HepG2 (cell line): ENCODE results near the gene ENDOG. TPM values are rescaled to one million over a fixed set of nuclear protein-coding genes. Genes with fewer than 3 reads are reported as not detected.
A peak's percentile ranks its signal among the peaks of the same experiment; 100 is the strongest.

Experiments used
- DR1 ChIP-seq: sonication (generic); formaldehyde crosslinking; IDR thresholded peaks from 2 replicates; pipeline ENCODE4 v1.8.0; 2021; ENCODE audit warnings: mild to moderate bottlenecking, missing genetic modification reagents, inconsistent platforms
- FOXK2 ChIP-seq: fragments of 450-650 bp; IDR thresholded peaks from 2 replicates; pipeline ENCODE4 v1.6.1; 2016
- GZF1 ChIP-seq: sonication (generic); formaldehyde crosslinking; IDR thresholded peaks from 2 replicates; pipeline ENCODE4 v1.5.1; 2020; ENCODE audit warnings: mild to moderate bottlenecking, missing genetic modification reagents
- HMG20B ChIP-seq: conservative IDR thresholded peaks from 2 replicates; pipeline ENCODE4 v1.6.1; 2016; ENCODE audit warnings: missing genetic modification reagents, missing compliant biosample characterization
- HOXA5 ChIP-seq: sonication (generic); formaldehyde crosslinking; IDR thresholded peaks from 2 replicates; pipeline ENCODE4 v1.4.0; 2020; ENCODE audit warnings: missing genetic modification reagents
- KAT8 ChIP-seq: IDR thresholded peaks from 2 replicates; pipeline ENCODE4 v1.6.1; 2016; ENCODE audit warnings: missing genetic modification reagents, missing compliant biosample characterization
- MBD4 ChIP-seq: IDR thresholded peaks from 2 replicates; pipeline ENCODE4 v1.6.1; 2012; ENCODE audit warnings: low read length, inconsistent platforms, borderline replicate concordance
- MBNL3 ChIP-seq: fragments of 250-450 bp; sonication (Bioruptor Pico); conservative IDR thresholded peaks from 2 replicates; pipeline ENCODE4 v1.8.0; 2022; ENCODE audit warnings: mild to moderate bottlenecking, inconsistent platforms
- MED1 ChIP-seq: sonication (generic); formaldehyde crosslinking; IDR thresholded peaks from 2 replicates; pipeline ENCODE4 v1.4.0; 2020; ENCODE audit warnings: missing genetic modification reagents
- MED13 ChIP-seq: sonication (generic); formaldehyde crosslinking; IDR thresholded peaks from 2 replicates; pipeline ENCODE4 v1.5.0; 2020; ENCODE audit warnings: missing genetic modification reagents
- TBX2 ChIP-seq: sonication (generic); formaldehyde crosslinking; IDR thresholded peaks from 2 replicates; pipeline ENCODE4 v1.5.0; 2020; ENCODE audit warnings: missing genetic modification reagents, mild to moderate bottlenecking, borderline replicate concordance
- THYN1 ChIP-seq: sonication (generic); formaldehyde crosslinking; IDR thresholded peaks from 2 replicates; pipeline ENCODE4 v1.8.1; 2023; ENCODE audit warnings: low read depth, mild to moderate bottlenecking, moderate library complexity, missing genetic modification reagents, borderline replicate concordance
- TOPORS ChIP-seq: sonication (generic); formaldehyde crosslinking; IDR thresholded peaks from 2 replicates; pipeline ENCODE4 v1.8.0; 2023; ENCODE audit warnings: mild to moderate bottlenecking, missing genetic modification reagents
- ZNF251 ChIP-seq: sonication (generic); formaldehyde crosslinking; IDR thresholded peaks from 2 replicates; pipeline ENCODE4 v1.9.0; 2021; ENCODE audit warnings: mild to moderate bottlenecking, missing genetic modification reagents
- ZNF274 ChIP-seq: sonication (generic); formaldehyde crosslinking; IDR thresholded peaks from 2 replicates; pipeline ENCODE4 v1.5.1; 2020; ENCODE audit warnings: mild to moderate bottlenecking, missing genetic modification reagents
- ZNF335 ChIP-seq: sonication (generic); formaldehyde crosslinking; IDR thresholded peaks from 2 replicates; pipeline ENCODE4 v1.4.0; 2020; ENCODE audit warnings: missing genetic modification reagents
- ZNF354B ChIP-seq: sonication (generic); formaldehyde crosslinking; IDR thresholded peaks from 2 replicates; pipeline ENCODE4 v1.8.0; 2022; ENCODE audit warnings: mild to moderate bottlenecking, missing genetic modification reagents
- ZNF510 ChIP-seq: sonication (generic); formaldehyde crosslinking; IDR thresholded peaks from 2 replicates; pipeline ENCODE4 v1.4.0; 2020; ENCODE audit warnings: low read depth, mild to moderate bottlenecking, missing genetic modification reagents
- ZNF564 ChIP-seq: sonication (generic); formaldehyde crosslinking; IDR thresholded peaks from 2 replicates; pipeline ENCODE4 v1.8.1; 2023; ENCODE audit warnings: mild to moderate bottlenecking, missing genetic modification reagents
- ZNF567 ChIP-seq: sonication (generic); formaldehyde crosslinking; IDR thresholded peaks from 2 replicates; pipeline ENCODE4 v1.8.1; 2023; ENCODE audit warnings: mild to moderate bottlenecking, missing genetic modification reagents, borderline replicate concordance
- ZNF629 ChIP-seq: sonication (generic); formaldehyde crosslinking; conservative IDR thresholded peaks from 2 replicates; pipeline ENCODE4 v1.5.0; 2020; ENCODE audit warnings: missing genetic modification reagents
- ZNF790 ChIP-seq: sonication (generic); formaldehyde crosslinking; IDR thresholded peaks from 2 replicates; pipeline ENCODE4 v1.8.0; 2022; ENCODE audit warnings: missing genetic modification reagents, mild to moderate bottlenecking, borderline replicate concordance
- polyA plus RNA-seq, 8 experiments: library from polyadenylated mRNA; depleted of rRNA in 3 of 8; stranded (reverse) in 7 of 8; unstranded in 1 of 8; fragments of >200 nt; fragmentation: Illumina TruSeq in 4 of 8; extraction: Trizol in 4 of 8; gene quantifications; 2 replicates each; pipeline versions ENCODE4 v1.2.1 to v1.2.3, GENCODE V29; 2011 to 2016; ENCODE audit warnings: low read depth in 4 of 8, missing spikeins in 1 of 8, mixed read lengths in 1 of 8; ENCODE audit not compliant: insufficient read depth in 1 of 8
- total RNA-seq, 5 experiments: library from RNA; depleted of rRNA; stranded (reverse); fragments of >200 nt; fragmentation: Illumina TruSeq; extraction: Trizol; gene quantifications; 2 replicates each; pipeline ENCODE4 v1.2.3, GENCODE V29; 2016; ENCODE audit warnings: low read depth in 1 of 5
- TF ChIP-seq, protein P1 (sequence below): sonication (generic); formaldehyde crosslinking; IDR thresholded peaks from 2 replicates; pipeline ENCODE4 v1.4.0; 2020; ENCODE audit warnings: missing genetic modification reagents, borderline replicate concordance
- TF ChIP-seq, protein P2 (sequence below): sonication (generic); formaldehyde crosslinking; IDR thresholded peaks from 2 replicates; pipeline ENCODE4 v1.8.0; 2022; ENCODE audit warnings: mild to moderate bottlenecking, missing genetic modification reagents
- TF ChIP-seq, protein P3 (sequence below): sonication (generic); formaldehyde crosslinking; IDR thresholded peaks from 2 replicates; pipeline ENCODE4 v1.8.1; 2022; ENCODE audit warnings: mild to moderate bottlenecking, missing genetic modification reagents

The ENDOG gene
- total and polyA plus RNA-seq, 2 of the 13 experiments (the other 11 are each of a cell fraction or from before 2014, with no cell fraction given), result 26.3 to 28.8 TPM

DNA sequence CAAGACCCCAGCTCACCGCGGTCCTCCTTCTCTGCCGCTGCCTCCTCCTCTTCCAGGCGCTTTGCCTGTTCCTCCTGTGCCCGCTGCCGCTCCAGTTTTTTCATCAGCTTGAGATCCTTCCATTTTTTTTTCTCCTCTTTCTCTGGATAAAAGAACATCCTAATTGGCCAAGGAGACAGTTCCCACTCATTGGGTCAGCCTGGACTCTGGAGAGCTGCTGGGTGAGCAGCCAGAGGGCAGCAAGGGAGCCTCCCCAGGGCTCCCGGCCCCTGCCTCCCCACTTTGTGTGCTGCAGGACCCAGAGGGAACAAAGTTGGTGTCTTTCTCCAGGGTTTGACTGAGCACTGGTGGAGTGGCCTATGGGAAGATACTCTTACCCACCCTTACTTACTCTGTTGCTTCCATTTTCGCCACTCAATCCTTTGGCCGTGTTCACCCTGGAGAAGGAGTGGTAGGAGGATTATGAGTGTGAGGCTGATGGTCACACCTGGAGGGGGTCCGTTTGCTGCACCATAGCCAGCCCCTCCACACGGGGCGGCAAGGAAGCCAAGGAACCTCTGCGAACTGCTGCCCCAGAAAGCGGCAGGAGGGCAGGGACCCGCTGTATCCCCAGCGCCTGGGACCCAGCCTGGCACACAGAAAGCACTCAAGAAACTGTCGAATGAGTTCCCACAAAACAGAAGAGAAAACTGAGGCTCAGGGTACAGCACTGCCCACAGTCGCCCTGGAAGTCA, 10.6 kb downstream of the ENDOG start (continued):
- TF ChIP-seq HOXA5 (CRISPR knock-in tag), result no peak
- TF ChIP-seq, protein P1, sequence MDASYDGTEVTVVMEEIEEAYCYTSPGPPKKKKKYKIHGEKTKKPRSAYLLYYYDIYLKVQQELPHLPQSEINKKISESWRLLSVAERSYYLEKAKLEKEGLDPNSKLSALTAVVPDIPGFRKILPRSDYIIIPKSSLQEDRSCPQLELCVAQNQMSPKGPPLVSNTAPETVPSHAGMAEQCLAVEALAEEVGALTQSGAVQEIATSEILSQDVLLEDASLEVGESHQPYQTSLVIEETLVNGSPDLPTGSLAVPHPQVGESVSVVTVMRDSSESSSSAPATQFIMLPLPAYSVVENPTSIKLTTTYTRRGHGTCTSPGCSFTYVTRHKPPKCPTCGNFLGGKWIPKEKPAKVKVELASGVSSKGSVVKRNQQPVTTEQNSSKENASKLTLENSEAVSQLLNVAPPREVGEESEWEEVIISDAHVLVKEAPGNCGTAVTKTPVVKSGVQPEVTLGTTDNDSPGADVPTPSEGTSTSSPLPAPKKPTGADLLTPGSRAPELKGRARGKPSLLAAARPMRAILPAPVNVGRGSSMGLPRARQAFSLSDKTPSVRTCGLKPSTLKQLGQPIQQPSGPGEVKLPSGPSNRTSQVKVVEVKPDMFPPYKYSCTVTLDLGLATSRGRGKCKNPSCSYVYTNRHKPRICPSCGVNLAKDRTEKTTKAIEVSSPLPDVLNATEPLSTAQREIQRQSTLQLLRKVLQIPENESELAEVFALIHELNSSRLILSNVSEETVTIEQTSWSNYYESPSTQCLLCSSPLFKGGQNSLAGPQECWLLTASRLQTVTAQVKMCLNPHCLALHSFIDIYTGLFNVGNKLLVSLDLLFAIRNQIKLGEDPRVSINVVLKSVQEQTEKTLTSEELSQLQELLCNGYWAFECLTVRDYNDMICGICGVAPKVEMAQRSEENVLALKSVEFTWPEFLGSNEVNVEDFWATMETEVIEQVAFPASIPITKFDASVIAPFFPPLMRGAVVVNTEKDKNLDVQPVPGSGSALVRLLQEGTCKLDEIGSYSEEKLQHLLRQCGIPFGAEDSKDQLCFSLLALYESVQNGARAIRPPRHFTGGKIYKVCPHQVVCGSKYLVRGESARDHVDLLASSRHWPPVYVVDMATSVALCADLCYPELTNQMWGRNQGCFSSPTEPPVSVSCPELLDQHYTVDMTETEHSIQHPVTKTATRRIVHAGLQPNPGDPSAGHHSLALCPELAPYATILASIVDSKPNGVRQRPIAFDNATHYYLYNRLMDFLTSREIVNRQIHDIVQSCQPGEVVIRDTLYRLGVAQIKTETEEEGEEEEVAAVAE (CRISPR knock-in tag), result no peak
- TF ChIP-seq ZNF274 (CRISPR knock-in tag), result no peak
- no peak for TF ChIP-seq TBX2
- 0 out of 2 replicates have a peak, but pooled peaks have one; percentile 17 for TF ChIP-seq ZNF567 (CRISPR knock-in tag)
- no peak for TF ChIP-seq THYN1 (CRISPR knock-in tag)
- TF ChIP-seq, protein P2, sequence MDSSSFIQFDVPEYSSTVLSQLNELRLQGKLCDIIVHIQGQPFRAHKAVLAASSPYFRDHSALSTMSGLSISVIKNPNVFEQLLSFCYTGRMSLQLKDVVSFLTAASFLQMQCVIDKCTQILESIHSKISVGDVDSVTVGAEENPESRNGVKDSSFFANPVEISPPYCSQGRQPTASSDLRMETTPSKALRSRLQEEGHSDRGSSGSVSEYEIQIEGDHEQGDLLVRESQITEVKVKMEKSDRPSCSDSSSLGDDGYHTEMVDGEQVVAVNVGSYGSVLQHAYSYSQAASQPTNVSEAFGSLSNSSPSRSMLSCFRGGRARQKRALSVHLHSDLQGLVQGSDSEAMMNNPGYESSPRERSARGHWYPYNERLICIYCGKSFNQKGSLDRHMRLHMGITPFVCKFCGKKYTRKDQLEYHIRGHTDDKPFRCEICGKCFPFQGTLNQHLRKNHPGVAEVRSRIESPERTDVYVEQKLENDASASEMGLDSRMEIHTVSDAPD (CRISPR knock-in tag), result 0 out of 2 replicates have a peak, but pooled peaks have one; percentile 40
- TF ChIP-seq MBNL3 (CRISPR knock-in tag), result no peak
- TF ChIP-seq KAT8 (CRISPR knock-in tag), result no peak
- TF ChIP-seq ZNF510 (CRISPR knock-in tag), result no peak
- no peak for TF ChIP-seq GZF1 (CRISPR knock-in tag)
- no peak for TF ChIP-seq ZNF335
- TF ChIP-seq ZNF251 (CRISPR knock-in tag), result no peak
- no peak for TF ChIP-seq FOXK2
- no peak for TF ChIP-seq ZNF790 (CRISPR knock-in tag)
- TF ChIP-seq MED13, result no peak
- TF ChIP-seq TOPORS, result 0 out of 2 replicates have a peak, but pooled peaks have one; percentile 2
- TF ChIP-seq ZNF564, result 0 out of 2 replicates have a peak, but pooled peaks have one; percentile 8
- no peak for TF ChIP-seq MBD4
- TF ChIP-seq ZNF354B, result no peak
- TF ChIP-seq ZNF629, result 0 out of 2 replicates have a peak, but pooled peaks have one; percentile 25
- no peak for TF ChIP-seq HMG20B (CRISPR knock-in tag)
- TF ChIP-seq MED1 (CRISPR knock-in tag), result no peak
- TF ChIP-seq, protein P3, sequence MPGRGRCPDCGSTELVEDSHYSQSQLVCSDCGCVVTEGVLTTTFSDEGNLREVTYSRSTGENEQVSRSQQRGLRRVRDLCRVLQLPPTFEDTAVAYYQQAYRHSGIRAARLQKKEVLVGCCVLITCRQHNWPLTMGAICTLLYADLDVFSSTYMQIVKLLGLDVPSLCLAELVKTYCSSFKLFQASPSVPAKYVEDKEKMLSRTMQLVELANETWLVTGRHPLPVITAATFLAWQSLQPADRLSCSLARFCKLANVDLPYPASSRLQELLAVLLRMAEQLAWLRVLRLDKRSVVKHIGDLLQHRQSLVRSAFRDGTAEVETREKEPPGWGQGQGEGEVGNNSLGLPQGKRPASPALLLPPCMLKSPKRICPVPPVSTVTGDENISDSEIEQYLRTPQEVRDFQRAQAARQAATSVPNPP (CRISPR knock-in tag), result peak; percentile 11; the same call in 1 of the 2 replicates
- no peak for TF ChIP-seq DR1 (CRISPR knock-in tag)
